ENCODE results near the gene CXCR4. TPM values are rescaled to one million over a fixed set of nuclear protein-coding genes. Genes with fewer than 3 reads are reported as not detected.

CXCR4 gene
- total and polyA plus RNA-seq, 11 donors: 1.1 to 21.3 (median 3.7) TPM

DNA sequence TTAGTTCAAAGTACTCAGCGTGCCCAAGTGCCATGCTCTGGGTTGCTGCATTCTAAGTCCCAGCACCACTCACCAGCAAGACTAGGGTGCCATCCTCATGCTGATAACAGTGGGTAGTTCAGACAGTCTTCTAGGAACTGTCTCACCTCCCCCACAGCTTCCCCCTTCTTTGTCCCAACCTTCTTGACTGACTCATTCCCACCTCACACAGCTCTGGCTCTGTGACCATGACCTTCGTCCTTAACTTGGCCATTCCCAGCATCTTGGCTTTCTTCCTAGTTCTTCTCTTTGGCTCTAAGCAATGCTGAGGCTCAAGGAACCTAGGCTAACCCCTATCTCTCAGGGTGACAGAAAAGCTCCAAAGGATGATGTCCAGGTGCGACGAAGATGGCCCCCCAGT is 20.0 kb upstream of the CXCR4 start:
- peak overlapping the region in 1 of 12 donors; percentile 87 for H3K27ac ChIP-seq
- no peaks in the 10 kb centered on the region for H3K36me3 ChIP-seq
- H3K9me3 ChIP-seq: no peaks in the 10 kb centered on the region
- H3K27me3 ChIP-seq: no peaks in the 10 kb centered on the region
- WGBS, 4 donors: 84 to 91% (median 89%) methylated on average over 4 of the region's 4 CpGs
- no peak for DNase-seq
- H3K4me3 ChIP-seq: no peak overlapping the region
- TF ChIP-seq POLR2A (IDR thresholded peaks at IDR 0.05): no peak
- TF ChIP-seq, protein P1, sequence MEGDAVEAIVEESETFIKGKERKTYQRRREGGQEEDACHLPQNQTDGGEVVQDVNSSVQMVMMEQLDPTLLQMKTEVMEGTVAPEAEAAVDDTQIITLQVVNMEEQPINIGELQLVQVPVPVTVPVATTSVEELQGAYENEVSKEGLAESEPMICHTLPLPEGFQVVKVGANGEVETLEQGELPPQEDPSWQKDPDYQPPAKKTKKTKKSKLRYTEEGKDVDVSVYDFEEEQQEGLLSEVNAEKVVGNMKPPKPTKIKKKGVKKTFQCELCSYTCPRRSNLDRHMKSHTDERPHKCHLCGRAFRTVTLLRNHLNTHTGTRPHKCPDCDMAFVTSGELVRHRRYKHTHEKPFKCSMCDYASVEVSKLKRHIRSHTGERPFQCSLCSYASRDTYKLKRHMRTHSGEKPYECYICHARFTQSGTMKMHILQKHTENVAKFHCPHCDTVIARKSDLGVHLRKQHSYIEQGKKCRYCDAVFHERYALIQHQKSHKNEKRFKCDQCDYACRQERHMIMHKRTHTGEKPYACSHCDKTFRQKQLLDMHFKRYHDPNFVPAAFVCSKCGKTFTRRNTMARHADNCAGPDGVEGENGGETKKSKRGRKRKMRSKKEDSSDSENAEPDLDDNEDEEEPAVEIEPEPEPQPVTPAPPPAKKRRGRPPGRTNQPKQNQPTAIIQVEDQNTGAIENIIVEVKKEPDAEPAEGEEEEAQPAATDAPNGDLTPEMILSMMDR (IDR thresholded peaks at IDR 0.05): no peak
- ATAC-seq: no peak
- peaks cover 0 to 69% (median 0%) of the 10 kb centered on the region in 12 donors for H3K4me1 ChIP-seq
- intact Hi-C loops (cut with DNase I): no loop called here

DNA sequence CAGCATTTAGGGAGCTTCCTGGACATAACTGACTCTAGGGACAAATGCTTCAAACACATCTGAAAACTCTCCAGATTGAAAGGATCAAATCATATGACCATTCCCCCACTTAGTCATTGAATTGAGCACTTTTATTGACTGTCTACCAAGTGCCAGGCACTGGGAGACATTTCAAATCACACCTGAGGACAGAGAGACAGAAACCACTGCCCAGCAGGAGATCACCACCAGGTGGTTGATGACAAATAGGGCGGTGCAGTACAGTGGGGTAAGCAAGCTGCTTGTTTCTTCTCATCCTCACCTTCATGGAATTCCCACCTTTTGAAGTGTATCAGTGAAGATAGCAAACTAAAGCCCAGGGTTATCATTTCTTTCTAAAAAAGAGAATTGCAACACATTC is 19.0 kb upstream of the CXCR4 start:
- Histone ChIP-seq H3K4me1 (peaks cover 0 to 76% (median 0%) of the 10 kb centered on the region in 12 donors), H3K4me3 (no peak overlapping the region), H3K27ac (peak overlapping the region in 1 of 12 donors; percentile 87), H3K9me3 (no peaks in the 10 kb centered on the region), H3K36me3 (no peaks in the 10 kb centered on the region), H3K27me3 (no peaks in the 10 kb centered on the region)
- intact Hi-C loops (cut with DNase I): no loop called here
- no peak for TF ChIP-seq POLR2A (IDR thresholded peaks at IDR 0.05)
- TF ChIP-seq, protein P1 (IDR thresholded peaks at IDR 0.05): no peak
- 70 to 91% (median 84%) methylated on average over 1 of the region's 1 CpG for WGBS, 4 donors
- DNase-seq (no peak), ATAC-seq (no peak)

DNA sequence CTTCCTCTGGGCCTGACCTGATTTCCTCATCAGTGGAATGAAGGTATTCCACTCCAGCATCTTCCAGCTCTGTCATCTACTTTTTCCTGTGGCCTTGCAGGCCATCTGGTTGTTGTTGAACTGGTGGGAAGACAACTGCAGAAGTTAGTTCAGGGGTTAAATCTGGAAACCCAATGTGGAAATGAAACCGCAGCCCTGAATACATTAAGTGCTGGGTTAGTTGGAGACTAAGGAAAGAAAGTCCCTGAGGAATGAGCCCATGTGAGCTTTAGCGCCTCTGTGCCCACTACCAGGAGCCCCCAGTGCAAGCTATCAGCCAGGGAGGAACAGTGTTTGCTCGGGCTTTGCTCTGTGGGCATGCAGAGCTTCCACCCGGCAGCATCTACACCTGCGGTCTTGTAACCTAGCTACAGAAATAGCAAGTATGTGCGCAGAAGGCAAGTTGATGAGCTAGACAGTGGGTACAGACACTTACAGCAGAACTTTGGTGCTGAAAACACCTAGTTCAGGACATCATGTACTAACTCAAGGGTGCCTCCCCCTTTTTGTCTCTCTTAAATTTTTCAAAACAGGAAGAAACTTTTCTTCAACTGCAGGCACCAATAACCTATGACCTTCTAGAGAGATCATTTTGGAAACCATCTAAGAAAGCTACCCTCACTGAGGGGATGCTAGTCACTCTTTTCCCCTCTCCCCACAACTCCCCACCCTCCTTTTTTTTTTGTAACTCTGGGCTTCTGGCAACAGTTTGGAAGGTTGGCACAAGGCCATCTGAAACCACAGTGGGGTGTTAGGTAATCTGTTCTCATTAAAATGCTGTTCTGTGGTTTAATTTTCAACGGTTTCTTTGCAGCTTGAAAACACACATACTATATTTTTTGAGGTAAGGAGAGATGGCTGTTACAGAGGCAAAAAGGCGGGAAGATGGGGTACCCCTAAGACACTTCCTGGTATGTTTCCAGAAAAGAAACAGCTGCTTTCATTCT is 18.3 kb upstream of the CXCR4 start:
- TF ChIP-seq, protein P1 (IDR thresholded peaks at IDR 0.05): no peak
- no peak for TF ChIP-seq POLR2A (IDR thresholded peaks at IDR 0.05)
- DNase-seq (no peak), ATAC-seq (peak in 3 of 4 donors; percentile 34 to 56 (median 46))
- Histone ChIP-seq H3K4me1 (peaks cover 0 to 79% (median 0%) of the 10 kb centered on the region in 12 donors), H3K27me3 (no peaks in the 10 kb centered on the region), H3K4me3 (no peak overlapping the region), H3K9me3 (no peaks in the 10 kb centered on the region), H3K36me3 (no peaks in the 10 kb centered on the region), H3K27ac (peak overlapping the region in 1 of 12 donors; percentile 87)
- 75 to 82% (median 80%) methylated on average over 8 of the region's 8 CpGs for WGBS, 4 donors
- intact Hi-C loops (cut with DNase I): no loop called here

DNA sequence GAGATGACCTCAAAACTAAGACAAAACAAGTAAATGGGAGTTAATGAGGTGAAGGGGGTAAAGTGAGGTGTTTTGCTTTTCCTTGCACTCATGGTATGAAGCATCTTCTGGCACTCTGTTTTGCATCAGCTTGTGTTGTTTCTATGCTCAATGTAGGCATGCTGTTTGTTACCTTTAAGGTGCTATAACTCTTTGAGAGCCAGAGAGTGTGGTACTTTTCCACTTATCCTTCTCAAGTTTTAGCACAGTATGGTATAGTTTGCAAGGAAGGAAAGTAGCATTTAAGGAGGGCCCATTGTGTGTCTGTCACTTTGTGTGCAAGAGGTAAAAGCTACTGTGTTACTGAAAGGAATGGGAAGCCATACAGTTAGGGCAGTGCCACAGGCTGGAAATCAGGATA is 17.5 kb upstream of the CXCR4 start:
- intact Hi-C loops (cut with DNase I): no loop called here
- Histone ChIP-seq H3K4me3 (no peak overlapping the region), H3K36me3 (no peaks in the 10 kb centered on the region), H3K9me3 (no peaks in the 10 kb centered on the region), H3K4me1 (peaks cover 0 to 84% (median 0%) of the 10 kb centered on the region in 12 donors), H3K27me3 (no peaks in the 10 kb centered on the region), H3K27ac (peak overlapping the region in 1 of 12 donors; percentile 87)
- DNase-seq: no peak
- peak in 1 of 4 donors; percentile 33 for ATAC-seq
- TF ChIP-seq, protein P1 (IDR thresholded peaks at IDR 0.05): no peak
- no peak for TF ChIP-seq POLR2A (IDR thresholded peaks at IDR 0.05)
